ENCODE measurements around the gene MAP3K6. TPM values are rescaled to one million over a fixed set of nuclear protein-coding genes. Genes with fewer than 3 reads are reported as not detected.

The MAP3K6 gene
- total and polyA plus RNA-seq, 2 of the 13 experiments (the other 11 are each of a cell fraction or from before 2014, with no cell fraction given) = 2.7 to 3.2 TPM

DNA sequence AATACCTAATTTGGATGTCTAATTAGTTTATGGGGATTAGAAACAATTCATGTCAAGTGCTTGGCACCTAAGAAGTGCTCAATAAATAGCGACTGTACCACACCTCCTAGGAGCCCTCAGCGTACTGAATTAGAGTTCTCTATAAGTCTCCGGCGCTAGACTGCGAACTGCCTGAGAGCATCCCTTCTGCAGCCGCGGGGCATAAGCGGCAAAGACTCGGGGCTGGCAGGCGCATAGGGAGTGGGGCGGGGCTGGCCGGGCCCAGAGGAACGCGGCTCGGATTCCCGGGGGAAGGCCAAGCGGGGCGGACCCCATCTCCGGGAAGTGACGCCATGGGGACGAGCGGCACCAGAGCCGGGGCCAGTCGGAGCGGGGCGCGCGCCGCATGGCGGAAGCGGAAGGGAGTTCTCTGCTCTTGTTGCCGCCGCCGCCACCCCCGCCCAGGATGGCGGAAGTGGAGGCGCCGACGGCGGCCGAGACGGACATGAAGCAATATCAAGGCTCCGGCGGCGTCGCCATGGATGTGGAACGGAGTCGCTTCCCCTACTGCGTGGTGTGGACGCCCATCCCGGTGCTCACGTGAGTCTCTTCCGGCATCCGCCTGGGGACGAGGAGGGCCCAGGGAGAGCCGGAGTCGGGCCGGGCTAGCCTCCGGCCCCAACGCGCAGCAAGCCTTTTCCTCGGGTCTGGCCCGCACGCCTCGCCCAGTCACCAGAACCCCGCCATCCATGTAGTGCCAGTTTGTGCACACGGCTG lies 44.8 kb downstream of the MAP3K6 start, which contains the start of gene TMEM222 (continued):
- TF ChIP-seq, protein P1, sequence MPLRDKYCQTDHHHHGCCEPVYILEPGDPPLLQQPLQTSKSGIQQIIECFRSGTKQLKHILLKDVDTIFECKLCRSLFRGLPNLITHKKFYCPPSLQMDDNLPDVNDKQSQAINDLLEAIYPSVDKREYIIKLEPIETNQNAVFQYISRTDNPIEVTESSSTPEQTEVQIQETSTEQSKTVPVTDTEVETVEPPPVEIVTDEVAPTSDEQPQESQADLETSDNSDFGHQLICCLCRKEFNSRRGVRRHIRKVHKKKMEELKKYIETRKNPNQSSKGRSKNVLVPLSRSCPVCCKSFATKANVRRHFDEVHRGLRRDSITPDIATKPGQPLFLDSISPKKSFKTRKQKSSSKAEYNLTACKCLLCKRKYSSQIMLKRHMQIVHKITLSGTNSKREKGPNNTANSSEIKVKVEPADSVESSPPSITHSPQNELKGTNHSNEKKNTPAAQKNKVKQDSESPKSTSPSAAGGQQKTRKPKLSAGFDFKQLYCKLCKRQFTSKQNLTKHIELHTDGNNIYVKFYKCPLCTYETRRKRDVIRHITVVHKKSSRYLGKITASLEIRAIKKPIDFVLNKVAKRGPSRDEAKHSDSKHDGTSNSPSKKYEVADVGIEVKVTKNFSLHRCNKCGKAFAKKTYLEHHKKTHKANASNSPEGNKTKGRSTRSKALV (CRISPR knock-in tag; IDR thresholded peaks at IDR 0.05) = no peak
- TF ChIP-seq CREM (IDR thresholded peaks at IDR 0.05) (peak; percentile 95), CREM (CRISPR knock-in tag; IDR thresholded peaks at IDR 0.05) (peak; percentile 72), MBD4 (IDR thresholded peaks at IDR 0.05; ENCODE audit: borderline replicate concordance, low read length) (no peak), PITX1 (CRISPR knock-in tag; IDR thresholded peaks at IDR 0.05) (peak; percentile 69), TCF7L2 (IDR thresholded peaks at IDR 0.05; ENCODE audit: low read depth, low read length) (no peak), RBM22 (optimal IDR thresholded peaks at IDR 0.05; ENCODE audit: low read length) (no peak), EP300 (IDR thresholded peaks at IDR 0.05; ENCODE audit: low read depth in 2 of 2, low read length in 2 of 2) (peak in 1 of 2 experiments; percentile 63; a peak in 2 of 4 replicates), EP300 (CRISPR knock-in tag; IDR thresholded peaks at IDR 0.05; ENCODE audit: borderline replicate concordance) (peak; percentile 42; the same call in 1 of the 2 replicates), GTF2F1 (IDR thresholded peaks at IDR 0.05; ENCODE audit: low read length) (no peak), RFX3 (CRISPR knock-in tag; IDR thresholded peaks at IDR 0.05) (peak; percentile 52; the same call in 1 of the 2 replicates), U2AF1 (optimal IDR thresholded peaks at IDR 0.05; ENCODE audit: low read depth, low read length) (peak; percentile 41), TCF7 (IDR thresholded peaks at IDR 0.05; ENCODE audit: low read depth) (no peak), RFXAP (CRISPR knock-in tag; IDR thresholded peaks at IDR 0.05; ENCODE audit: borderline replicate concordance) (peak; percentile 94), NR1H2 (CRISPR knock-in tag; IDR thresholded peaks at IDR 0.05; ENCODE audit: borderline replicate concordance, low read depth) (no peak; the same call in 1 of the 2 replicates), ZNF724P (CRISPR knock-in tag; IDR thresholded peaks at IDR 0.05; ENCODE audit: borderline replicate concordance) (no peak; the same call in 1 of the 2 replicates), U2AF2 (IDR thresholded peaks at IDR 0.05; ENCODE audit: low read depth, low read length) (no peak), TOPORS (CRISPR knock-in tag; IDR thresholded peaks at IDR 0.05) (peak; percentile 85), MTA1 (CRISPR knock-in tag; IDR thresholded peaks at IDR 0.05; ENCODE audit: borderline replicate concordance) (peak; percentile 53), KLF16 (CRISPR knock-in tag; IDR thresholded peaks at IDR 0.05) (peak; percentile 94 to 99), REL (CRISPR knock-in tag; conservative IDR thresholded peaks at IDR 0.05) (peak; percentile 47; the same call in 1 of the 2 replicates), ZNF12 (CRISPR knock-in tag; IDR thresholded peaks at IDR 0.05) (no peak)
- TF ChIP-seq, protein P2, sequence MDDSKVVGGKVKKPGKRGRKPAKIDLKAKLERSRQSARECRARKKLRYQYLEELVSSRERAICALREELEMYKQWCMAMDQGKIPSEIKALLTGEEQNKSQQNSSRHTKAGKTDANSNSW (CRISPR knock-in tag; IDR thresholded peaks at IDR 0.05; ENCODE audit: borderline replicate concordance) = no peak; the same call in 1 of the 2 replicates
- TF ChIP-seq, protein P3, sequence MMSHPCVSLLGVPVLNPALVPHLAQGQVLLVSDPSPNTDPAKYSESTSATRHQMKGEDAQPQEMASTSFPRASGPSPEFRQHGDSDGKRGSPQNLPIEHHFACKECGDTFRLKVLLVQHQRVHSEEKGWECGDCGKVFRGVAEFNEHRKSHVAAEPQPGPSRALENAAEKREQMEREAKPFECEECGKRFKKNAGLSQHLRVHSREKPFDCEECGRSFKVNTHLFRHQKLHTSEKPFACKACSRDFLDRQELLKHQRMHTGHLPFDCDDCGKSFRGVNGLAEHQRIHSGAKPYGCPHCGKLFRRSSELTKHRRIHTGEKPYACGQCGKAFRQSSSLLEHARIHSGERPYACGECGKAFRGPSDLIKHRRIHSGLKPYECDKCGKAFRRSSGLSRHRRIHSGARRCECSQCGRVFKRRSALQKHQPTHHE (CRISPR knock-in tag; IDR thresholded peaks at IDR 0.05; ENCODE audit: borderline replicate concordance) = peak; percentile 70; the same call in 1 of the 2 replicates
- TF ChIP-seq, protein P4, sequence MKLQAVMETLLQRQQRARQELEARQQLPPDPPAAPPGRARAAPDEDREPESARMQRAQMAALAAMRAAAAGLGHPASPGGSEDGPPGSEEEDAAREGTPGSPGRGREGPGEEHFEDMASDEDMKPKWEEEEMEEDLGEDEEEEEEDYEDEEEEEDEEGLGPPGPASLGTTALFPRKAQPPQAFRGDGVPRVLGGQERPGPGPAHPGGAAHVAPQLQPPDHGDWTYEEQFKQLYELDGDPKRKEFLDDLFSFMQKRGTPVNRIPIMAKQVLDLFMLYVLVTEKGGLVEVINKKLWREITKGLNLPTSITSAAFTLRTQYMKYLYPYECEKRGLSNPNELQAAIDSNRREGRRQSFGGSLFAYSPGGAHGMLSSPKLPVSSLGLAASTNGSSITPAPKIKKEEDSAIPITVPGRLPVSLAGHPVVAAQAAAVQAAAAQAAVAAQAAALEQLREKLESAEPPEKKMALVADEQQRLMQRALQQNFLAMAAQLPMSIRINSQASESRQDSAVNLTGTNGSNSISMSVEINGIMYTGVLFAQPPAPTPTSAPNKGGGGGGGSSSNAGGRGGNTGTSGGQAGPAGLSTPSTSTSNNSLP (IDR thresholded peaks at IDR 0.05; ENCODE audit: low read depth, low read length) = peak; percentile 38; the same call in 1 of the 2 replicates
- TF ChIP-seq, protein P5, sequence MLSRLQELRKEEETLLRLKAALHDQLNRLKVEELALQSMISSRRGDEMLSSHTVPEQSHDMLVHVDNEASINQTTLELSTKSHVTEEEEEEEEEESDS (CRISPR knock-in tag; IDR thresholded peaks at IDR 0.05; ENCODE audit: borderline replicate concordance) = no peak; the same call in 1 of the 2 replicates
